ENCODE data around the gene GIGYF1. TPM values are rescaled to one million over a fixed set of nuclear protein-coding genes. Genes with fewer than 3 reads are reported as not detected.

GIGYF1 gene
- total and polyA plus RNA-seq, 2 of the 13 experiments (the other 11 are each of a cell fraction or from before 2014, with no cell fraction given) = 7.6 to 16.1 TPM

DNA sequence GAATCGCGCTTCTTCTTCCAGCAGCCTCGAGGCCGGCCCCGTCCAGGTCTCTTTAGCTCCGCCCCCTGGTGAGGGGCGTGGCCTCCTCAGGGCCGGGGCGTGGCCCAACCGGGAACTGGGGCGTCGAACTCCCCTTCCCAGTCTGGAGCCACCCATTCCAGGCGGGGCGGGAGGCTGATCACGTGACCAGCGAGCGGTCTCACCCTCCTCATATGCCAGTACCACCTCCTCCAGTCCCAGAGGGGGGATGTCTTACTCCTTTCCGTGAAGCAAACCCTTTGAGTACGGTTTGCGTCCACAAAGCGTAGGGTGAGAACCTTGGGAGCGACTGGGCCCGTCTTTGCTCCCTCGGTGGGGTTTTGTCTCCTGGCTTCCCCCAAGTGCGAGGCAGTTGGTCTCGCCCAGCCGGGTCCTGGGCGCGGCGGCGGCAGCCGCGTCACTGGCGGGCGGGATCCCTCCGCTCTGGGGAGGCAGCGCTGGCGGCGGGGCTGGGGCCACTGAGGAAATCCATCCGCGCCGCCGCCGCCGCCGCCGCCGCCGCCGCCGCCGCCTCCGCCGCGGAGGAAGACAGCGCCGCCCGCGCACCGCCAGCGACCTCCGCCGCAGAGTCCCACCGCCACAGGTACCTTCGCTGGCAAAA, 20.6 kb downstream of the GIGYF1 start, which contains the start of gene GNB2 (continued):
- TF ChIP-seq ZBTB10 (CRISPR knock-in tag; IDR thresholded peaks at IDR 0.05; ENCODE audit: borderline replicate concordance) (peak; percentile 30; the same call in 1 of the 2 replicates), ZNF333 (CRISPR knock-in tag; IDR thresholded peaks at IDR 0.05; ENCODE audit: borderline replicate concordance) (0 out of 2 replicates have a peak, but pooled peaks have one; percentile 46), ZNF414 (CRISPR knock-in tag; IDR thresholded peaks at IDR 0.05) (no peak), TCF7 (IDR thresholded peaks at IDR 0.05; ENCODE audit: low read depth) (no peak), ZNF720 (CRISPR knock-in tag; IDR thresholded peaks at IDR 0.05) (no peak), ZNF737 (CRISPR knock-in tag; IDR thresholded peaks at IDR 0.05; ENCODE audit: borderline replicate concordance) (no peak), ZNF550 (CRISPR knock-in tag; IDR thresholded peaks at IDR 0.05; ENCODE audit: borderline replicate concordance) (no peak), SKI (IDR thresholded peaks at IDR 0.05; ENCODE audit: partially characterized antibody) (peak; percentile 96), KLF6 (CRISPR knock-in tag; IDR thresholded peaks at IDR 0.05) (0 out of 2 replicates have a peak, but pooled peaks have one; percentile 30), TMF1 (CRISPR knock-in tag; IDR thresholded peaks at IDR 0.05; ENCODE audit: low read depth) (no peak), EHMT2 (IDR thresholded peaks at IDR 0.05; ENCODE audit: borderline replicate concordance, low read depth, low read length) (no peak), LBX2 (CRISPR knock-in tag; IDR thresholded peaks at IDR 0.05; ENCODE audit: borderline replicate concordance) (no peak), ELF1 (CRISPR knock-in tag; IDR thresholded peaks at IDR 0.05) (peak; percentile 74), KLF12 (CRISPR knock-in tag; IDR thresholded peaks at IDR 0.05; ENCODE audit: borderline replicate concordance) (peak; percentile 71), ZNF790 (CRISPR knock-in tag; IDR thresholded peaks at IDR 0.05; ENCODE audit: borderline replicate concordance) (no peak), MIER2 (CRISPR knock-in tag; IDR thresholded peaks at IDR 0.05) (peak; percentile 55; the same call in 1 of the 2 replicates), ZNF138 (CRISPR knock-in tag; IDR thresholded peaks at IDR 0.05; ENCODE audit: low read depth) (no peak), ZNF124 (CRISPR knock-in tag; IDR thresholded peaks at IDR 0.05) (no peak), ZNF614 (CRISPR knock-in tag; IDR thresholded peaks at IDR 0.05; ENCODE audit: borderline replicate concordance) (peak; percentile 44; the same call in 1 of the 2 replicates)
- TF ChIP-seq, protein P1, sequence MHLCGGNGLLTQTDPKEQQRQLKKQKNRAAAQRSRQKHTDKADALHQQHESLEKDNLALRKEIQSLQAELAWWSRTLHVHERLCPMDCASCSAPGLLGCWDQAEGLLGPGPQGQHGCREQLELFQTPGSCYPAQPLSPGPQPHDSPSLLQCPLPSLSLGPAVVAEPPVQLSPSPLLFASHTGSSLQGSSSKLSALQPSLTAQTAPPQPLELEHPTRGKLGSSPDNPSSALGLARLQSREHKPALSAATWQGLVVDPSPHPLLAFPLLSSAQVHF (CRISPR knock-in tag; IDR thresholded peaks at IDR 0.05) = 0 out of 2 replicates have a peak, but pooled peaks have one; percentile 53
- TF ChIP-seq, protein P2, sequence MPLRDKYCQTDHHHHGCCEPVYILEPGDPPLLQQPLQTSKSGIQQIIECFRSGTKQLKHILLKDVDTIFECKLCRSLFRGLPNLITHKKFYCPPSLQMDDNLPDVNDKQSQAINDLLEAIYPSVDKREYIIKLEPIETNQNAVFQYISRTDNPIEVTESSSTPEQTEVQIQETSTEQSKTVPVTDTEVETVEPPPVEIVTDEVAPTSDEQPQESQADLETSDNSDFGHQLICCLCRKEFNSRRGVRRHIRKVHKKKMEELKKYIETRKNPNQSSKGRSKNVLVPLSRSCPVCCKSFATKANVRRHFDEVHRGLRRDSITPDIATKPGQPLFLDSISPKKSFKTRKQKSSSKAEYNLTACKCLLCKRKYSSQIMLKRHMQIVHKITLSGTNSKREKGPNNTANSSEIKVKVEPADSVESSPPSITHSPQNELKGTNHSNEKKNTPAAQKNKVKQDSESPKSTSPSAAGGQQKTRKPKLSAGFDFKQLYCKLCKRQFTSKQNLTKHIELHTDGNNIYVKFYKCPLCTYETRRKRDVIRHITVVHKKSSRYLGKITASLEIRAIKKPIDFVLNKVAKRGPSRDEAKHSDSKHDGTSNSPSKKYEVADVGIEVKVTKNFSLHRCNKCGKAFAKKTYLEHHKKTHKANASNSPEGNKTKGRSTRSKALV (CRISPR knock-in tag; IDR thresholded peaks at IDR 0.05) = 0 out of 2 replicates have a peak, but pooled peaks have one; percentile 42
- TF ChIP-seq, protein P3, sequence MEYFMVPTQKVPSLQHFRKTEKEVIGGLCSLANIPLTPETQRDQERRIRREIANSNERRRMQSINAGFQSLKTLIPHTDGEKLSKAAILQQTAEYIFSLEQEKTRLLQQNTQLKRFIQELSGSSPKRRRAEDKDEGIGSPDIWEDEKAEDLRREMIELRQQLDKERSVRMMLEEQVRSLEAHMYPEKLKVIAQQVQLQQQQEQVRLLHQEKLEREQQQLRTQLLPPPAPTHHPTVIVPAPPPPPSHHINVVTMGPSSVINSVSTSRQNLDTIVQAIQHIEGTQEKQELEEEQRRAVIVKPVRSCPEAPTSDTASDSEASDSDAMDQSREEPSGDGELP (IDR thresholded peaks at IDR 0.05; ENCODE audit: borderline replicate concordance, low read depth) = peak; percentile 34; the same call in 1 of the 2 replicates

Measured in HepG2 (cell line).